GM21723 (cell line): ENCODE results near the gene WDPCP.
"Not testable (repeated sequence)": the region's sequence is repeated elsewhere in the genome, so short reads cannot be mapped to it uniquely, and the experiment has no call there.

ENCODE experiments used
- ATAC-seq: cut with Tn5 transposase; IDR thresholded peaks from one replicate; pipeline ENCODE4 v1.9.1; 2021; ENCODE audit warnings: mild to moderate bottlenecking, moderate library complexity; ENCODE audit not compliant: unreplicated experiment

WDPCP gene

GRCh38 chr2:63272560-63272959 lies 315.7 kb downstream of the WDPCP start:
- ATAC-seq, result no peak

GRCh38 chr2:63270717-63271116 lies 317.6 kb downstream of the WDPCP start:
- no peak for ATAC-seq

GRCh38 chr2:63268946-63269345 lies 319.3 kb downstream of the WDPCP start:
- no peak for ATAC-seq

GRCh38 chr2:63261137-63261621 lies 327.1 kb downstream of the WDPCP start:
- no peak for ATAC-seq

- no peak for ATAC-seq
These were observed 330.8 kb downstream of the WDPCP start for GRCh38 chr2:63257473-63257872.

- ATAC-seq, result no peak
These were observed 339.1 kb downstream of the WDPCP start for GRCh38 chr2:63249161-63249560.

- ATAC-seq, result no peak
These were observed 345.5 kb downstream of the WDPCP start for GRCh38 chr2:63242747-63243146.

- ATAC-seq, result no peak
These were observed 362.2 kb downstream of the WDPCP start for GRCh38 chr2:63225964-63226686.

- ATAC-seq, result no peak
These were observed 369.3 kb downstream of the WDPCP start for GRCh38 chr2:63218800-63219526.

- ATAC-seq, result no peak
These were observed 393.0 kb downstream of the WDPCP start for GRCh38 chr2:63195310-63195709.

GRCh38 chr2:63194175-63194574 lies 394.1 kb downstream of the WDPCP start:
- no peak for ATAC-seq

GRCh38 chr2:63192889-63193774 lies 395.1 kb downstream of the WDPCP start:
- no peak for ATAC-seq

GRCh38 chr2:63192169-63192888 lies 395.9 kb downstream of the WDPCP start:
- no peak for ATAC-seq

GRCh38 chr2:63189026-63189425 lies 399.3 kb downstream of the WDPCP start:
- ATAC-seq, result peak; percentile 74

- no peak for ATAC-seq
These were observed 401.9 kb downstream of the WDPCP start for GRCh38 chr2:63186331-63186730.

- no peak for ATAC-seq
These were observed 425.0 kb downstream of the WDPCP start for GRCh38 chr2:63163161-63163820.

GRCh38 chr2:63159262-63159661 lies 429.0 kb downstream of the WDPCP start:
- ATAC-seq, result no peak

- not testable (repeated sequence) for ATAC-seq
These were observed 451.6 kb downstream of the WDPCP start for GRCh38 chr2:63136683-63137082.

GRCh38 chr2:63132020-63132419 lies 456.3 kb downstream of the WDPCP start:
- ATAC-seq, result no peak

GRCh38 chr2:63131196-63131595 lies 457.1 kb downstream of the WDPCP start:
- ATAC-seq, result no peak
